GM21390 (cell line): ENCODE results near the gene STIM2.
"Not testable (repeated sequence)": the region's sequence is repeated elsewhere in the genome, so short reads cannot be mapped to it uniquely, and the experiment has no call there.

Experiments used
- ATAC-seq: cut with Tn5 transposase; IDR thresholded peaks from one replicate; pipeline ENCODE4 v1.9.1; 2021; ENCODE audit not compliant: unreplicated experiment

Gene STIM2

DNA sequence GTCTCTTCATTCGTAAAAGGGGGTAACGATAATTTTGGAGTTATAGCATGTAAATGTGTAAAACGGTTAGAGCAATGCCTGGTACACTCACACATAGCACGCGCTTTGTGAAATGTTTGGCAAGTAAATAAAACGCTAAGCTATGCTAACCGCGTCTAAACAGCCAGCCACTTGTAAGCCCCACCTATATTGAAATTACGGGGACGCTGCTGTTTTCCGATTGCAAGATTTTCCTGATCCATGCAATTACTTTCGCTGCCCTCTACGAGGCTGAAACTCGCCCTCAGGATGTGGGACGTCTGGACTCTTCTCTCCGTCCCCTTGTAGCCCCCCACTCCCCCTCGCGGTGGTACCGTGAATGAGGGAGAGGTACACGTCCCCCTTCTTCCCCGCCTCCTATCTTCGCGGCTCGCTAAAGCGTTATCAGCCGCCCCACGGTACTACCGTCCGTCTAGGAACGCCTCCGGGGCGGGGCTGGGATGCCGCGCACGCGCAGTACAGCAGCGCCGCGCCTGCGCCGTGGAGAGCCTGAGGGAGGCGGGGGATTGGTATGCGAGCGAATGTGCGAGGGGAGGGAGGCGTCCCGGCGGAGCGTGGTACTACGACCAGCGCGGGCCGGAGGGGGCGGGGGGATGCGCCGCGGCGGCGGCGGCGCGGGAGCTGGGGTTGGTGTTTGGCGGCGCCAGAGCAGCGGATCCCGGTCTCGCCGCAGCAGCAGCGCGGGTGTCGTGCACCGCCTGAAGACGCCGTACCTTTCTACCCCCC, at the start of gene STIM2:
STIM2 (plus strand) TSS at position 685 of the 765 bp plus-strand sequence.
- peak; percentile 55 for ATAC-seq

DNA sequence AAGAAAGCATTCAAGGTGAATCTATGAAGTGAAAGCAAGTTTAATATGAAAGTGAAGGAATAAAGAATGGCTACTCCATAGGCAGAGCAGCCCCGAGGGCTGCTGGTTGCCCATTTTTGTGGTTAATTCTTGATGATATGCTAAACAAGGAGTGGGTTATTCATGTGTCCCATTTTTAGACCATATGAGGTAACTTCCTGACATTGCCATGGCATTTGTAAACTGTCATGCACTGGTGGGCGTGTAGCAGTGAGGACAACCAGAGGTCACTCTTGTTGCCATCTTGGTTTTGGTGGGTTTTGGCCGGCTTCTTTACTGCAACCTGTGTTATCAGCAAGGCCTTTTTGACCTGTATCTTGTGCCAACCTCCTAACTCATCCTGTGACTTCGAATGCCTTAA, 49.1 kb upstream of the STIM2 start:
- ATAC-seq, result not testable (repeated sequence)

- ATAC-seq, result no peak
These were observed 48.5 kb upstream of the STIM2 start for GRCh38 chr4:26812049-26812714.

- no peak for ATAC-seq
These were observed 46.9 kb upstream of the STIM2 start for GRCh38 chr4:26813698-26814097.

- no peak for ATAC-seq
These were observed 45.4 kb upstream of the STIM2 start for GRCh38 chr4:26815199-26815598.

DNA sequence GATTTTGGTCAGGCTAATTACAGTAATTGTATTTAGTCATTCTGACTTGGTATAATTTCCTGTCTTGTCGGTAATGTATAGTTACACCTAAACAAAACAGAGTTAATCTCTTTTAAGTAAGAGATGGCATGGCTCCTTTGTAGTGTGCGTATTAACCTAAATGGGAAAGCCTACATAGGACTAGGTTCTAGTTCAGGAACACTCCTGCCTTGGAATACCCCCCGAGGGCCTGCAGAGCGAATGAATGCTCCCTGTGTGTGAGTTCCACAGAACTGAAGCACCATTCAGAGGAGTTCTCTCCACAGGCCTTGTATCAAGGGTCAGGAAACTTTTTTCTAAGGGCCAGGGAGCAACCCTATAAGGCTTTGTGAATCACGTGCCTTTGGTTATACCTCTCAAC, 44.9 kb upstream of the STIM2 start:
- ATAC-seq, result no peak

- no peak for ATAC-seq
These were observed 41.6 kb upstream of the STIM2 start for GRCh38 chr4:26819026-26819425.

- no peak for ATAC-seq
These were observed 41.1 kb upstream of the STIM2 start for GRCh38 chr4:26819478-26820095.

DNA sequence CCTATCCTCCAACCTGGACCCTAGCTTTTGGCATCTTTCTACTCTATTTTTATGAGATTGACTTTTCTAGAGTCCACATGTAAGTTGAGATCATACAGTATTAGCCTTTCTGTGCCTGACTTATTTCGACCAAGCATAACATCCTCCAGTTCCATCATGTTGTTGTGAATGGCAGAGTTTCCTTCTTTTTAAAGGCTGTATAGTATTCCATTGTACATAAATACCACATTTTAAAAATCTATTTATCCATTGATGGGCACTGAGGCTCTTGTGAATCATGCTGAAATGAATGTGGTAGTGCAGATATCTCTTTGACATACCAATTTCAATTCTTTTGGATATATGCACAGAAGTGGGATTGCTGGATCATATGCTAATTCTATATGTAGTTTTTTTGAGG, 40.3 kb upstream of the STIM2 start:
- ATAC-seq, result no peak

- ATAC-seq, result no peak
These were observed 39.6 kb upstream of the STIM2 start for GRCh38 chr4:26821031-26821430.

DNA sequence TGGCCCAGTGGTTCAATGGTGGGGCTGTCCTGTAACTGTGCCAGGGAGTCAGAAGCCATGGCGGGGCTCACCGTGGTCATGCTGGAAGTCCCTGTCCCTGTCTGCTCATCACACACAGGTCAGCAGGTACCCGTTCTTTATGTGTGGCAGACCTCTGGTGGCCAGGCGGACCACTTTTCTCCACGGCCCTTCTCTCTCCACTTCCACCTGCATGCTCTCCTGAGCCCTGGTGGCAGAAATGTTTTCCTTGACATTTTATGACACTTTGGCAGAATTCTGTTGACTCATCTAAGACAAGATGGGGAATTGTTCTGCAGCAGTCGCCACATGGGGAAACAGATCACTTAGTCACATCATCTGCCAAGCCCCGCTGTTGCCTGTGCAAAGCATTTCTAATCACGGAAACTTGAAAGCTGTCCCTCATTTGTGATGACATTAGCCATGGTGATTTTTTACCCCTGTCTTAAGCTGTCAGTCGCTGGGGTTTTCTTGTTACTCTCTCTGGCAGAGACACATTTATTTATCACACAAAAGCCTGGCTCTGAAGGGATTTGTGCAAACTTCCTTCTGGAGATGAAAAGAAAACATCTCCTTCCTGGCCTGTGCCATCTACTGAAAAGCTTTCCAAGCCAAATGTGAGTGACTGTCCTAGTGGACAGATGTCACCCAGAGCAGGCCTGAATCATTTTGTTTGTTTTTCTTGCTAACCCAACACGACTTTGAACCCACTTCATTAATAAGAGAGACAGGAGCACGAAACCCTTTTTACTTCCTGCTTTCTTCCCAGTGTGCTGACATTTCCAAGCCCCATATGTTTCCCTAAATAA, 38.8 kb upstream of the STIM2 start:
- no peak for ATAC-seq

DNA sequence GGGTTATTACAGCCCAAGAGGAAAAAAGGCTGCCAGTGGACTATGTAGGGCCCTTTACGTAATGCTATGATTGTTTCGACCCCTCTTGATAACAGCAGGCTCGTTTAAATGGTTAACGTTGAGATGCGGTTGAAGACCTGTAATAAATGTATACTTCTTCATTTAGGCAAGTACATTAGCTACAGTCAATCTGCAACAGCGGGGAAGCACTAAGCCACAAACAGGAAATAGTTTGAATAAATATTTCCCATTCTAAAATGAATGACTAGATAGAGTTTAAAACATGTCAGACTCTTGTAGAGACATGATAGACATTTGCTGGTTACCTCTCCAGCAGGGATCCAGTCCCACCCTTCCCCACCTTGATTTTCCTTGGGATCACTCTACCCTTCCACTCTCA, 38.1 kb upstream of the STIM2 start:
- peak; percentile 47 for ATAC-seq

- not testable (repeated sequence) for ATAC-seq
These were observed 37.7 kb upstream of the STIM2 start for GRCh38 chr4:26822974-26823373.

- ATAC-seq, result no peak
These were observed 37.1 kb upstream of the STIM2 start for GRCh38 chr4:26823583-26823982.

DNA sequence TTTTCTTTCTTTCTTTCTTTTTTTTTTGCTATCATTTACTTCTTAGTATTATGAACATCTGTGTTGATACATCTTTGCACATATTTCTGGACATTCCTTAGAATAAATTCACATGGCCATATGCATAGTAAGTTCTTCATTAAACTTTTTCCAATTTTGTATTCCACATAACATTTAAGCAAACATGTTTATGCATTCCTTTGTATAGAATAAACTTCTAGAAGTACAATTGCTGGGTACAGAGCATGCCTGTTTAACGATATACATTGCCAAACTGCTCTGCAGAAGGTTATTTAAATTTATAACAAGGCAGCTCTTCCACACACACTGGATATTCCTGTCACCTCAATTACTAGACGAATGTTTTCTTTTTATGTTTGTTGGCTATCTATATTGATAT, 36.0 kb upstream of the STIM2 start:
- ATAC-seq, result no peak

DNA sequence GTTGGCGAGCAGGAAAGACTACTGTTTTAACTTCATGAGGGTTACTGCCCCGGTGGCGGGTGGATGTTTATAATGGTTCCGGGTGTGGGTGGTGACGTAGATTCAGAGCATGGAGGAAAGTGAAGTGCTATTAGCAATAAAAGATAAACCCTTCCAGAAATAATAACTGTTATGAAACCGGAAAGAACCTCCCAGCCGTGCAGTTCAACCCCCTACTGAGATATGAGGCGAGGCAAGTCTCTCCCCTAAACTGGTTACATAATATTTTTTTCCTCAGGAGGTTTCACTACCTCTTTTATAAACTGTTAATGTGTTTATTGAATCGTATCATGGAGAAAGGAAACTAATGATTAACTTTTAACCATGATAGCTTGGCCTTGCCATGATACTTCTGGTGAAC, 33.9 kb upstream of the STIM2 start:
- ATAC-seq, result peak; percentile 83

DNA sequence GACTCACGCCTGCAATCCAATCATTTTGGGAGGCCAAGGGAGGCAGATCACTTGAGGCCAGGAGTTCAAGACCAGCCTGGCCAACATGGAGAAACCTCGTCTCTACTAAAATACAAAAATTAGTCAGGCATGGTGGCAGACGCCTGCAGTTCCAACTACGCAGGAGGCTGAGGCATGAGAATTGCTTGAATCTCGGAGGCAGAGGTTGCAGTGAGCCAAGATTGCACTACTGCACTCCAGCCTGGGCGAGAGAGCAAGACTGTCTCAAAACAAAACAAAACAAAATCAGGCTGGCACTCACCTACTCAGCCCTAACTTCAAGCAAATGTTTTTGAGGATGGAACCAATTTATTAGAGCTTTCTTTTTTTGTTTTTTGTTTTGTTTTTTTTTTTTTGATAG, 33.3 kb upstream of the STIM2 start:
- not testable (repeated sequence) for ATAC-seq

GRCh38 chr4:26827798-26828197, 32.8 kb upstream of the STIM2 start:
- no peak for ATAC-seq

DNA sequence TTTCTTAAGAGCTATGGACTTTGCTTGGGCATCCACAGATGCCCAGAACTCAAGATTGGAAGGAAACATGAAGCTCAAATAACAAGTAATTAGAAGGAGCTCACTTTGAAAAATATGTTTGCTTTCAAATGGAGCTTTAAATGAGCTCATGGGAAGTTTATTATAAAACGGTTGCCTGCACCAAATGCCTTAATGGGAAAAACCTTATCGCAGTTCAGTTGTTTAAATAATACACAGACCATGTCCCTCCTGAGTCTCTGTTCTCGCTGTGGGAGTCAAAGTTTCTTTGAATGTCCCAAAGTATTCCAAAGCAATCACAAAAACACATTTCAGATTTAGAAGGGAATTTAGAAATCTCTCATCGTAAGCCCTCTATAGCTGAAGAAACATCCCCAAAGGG, 31.6 kb upstream of the STIM2 start:
- ATAC-seq, result no peak

GRCh38 chr4:26830033-26830432, 30.6 kb upstream of the STIM2 start:
- ATAC-seq, result no peak

- no peak for ATAC-seq
These were observed 29.9 kb upstream of the STIM2 start for GRCh38 chr4:26830701-26831100.
